ENCODE data around the gene HIVEP2.

- TF ChIP-seq MAZ (IDR thresholded peaks at IDR 0.05; ENCODE audit: borderline replicate concordance, low read depth, low read length) (no peak), REST (IDR thresholded peaks at IDR 0.05) (no peak), CTCF (IDR thresholded peaks at IDR 0.05) (no peak), RCOR1 (IDR thresholded peaks at IDR 0.05; ENCODE audit: low read depth, low read length) (no peak), POLR2A (IDR thresholded peaks at IDR 0.05; ENCODE audit: low read length) (no peak), EHMT2 (IDR thresholded peaks at IDR 0.05; ENCODE audit: low read depth) (no peak), HMGXB4 (CRISPR knock-in tag; IDR thresholded peaks at IDR 0.05; ENCODE audit: borderline replicate concordance) (no peak), ESRRA (IDR thresholded peaks at IDR 0.05; ENCODE audit: borderline replicate concordance, low read length) (no peak), RFX5 (IDR thresholded peaks at IDR 0.05) (no peak), CEBPB (IDR thresholded peaks at IDR 0.05) (0 out of 4 replicates have a peak, but pooled peaks of 1 of the 2 experiments have one; percentile 22), CBX8 (IDR thresholded peaks at IDR 0.05) (no peak)
These were observed 111.9 kb downstream of the HIVEP2 start for GRCh38 chr6:142833054-142833453.
